Measurements from ENCODE around the gene ZNF423. TPM values are rescaled to one million over a fixed set of nuclear protein-coding genes. Genes with fewer than 3 reads are reported as not detected.

Gene ZNF423
- total RNA-seq, 1 donor from 2014 or later, result 16.7 TPM

DNA sequence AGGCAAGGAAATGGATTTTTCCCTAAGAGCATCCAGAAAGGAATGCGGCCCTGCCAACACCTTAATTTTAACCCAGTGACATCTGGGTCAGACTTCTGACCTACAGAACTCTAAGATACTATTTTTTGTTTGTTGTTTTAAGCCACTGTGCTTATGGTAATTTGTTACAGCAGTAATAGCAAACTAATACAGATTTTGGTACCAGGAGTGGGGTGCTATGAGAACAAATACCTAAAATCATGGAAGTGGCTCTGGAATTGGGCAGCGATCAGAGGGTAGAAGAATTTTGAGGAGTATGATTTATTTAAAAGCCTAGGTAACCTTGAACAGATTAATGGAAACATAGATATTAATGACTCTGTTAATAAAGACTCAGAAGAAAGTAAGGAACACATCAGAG lies 208.2 kb downstream of the ZNF423 start:
- H3K27me3 ChIP-seq (ENCODE audit: control insufficient read depth in 3 of 3, insufficient read depth in 3 of 3, low read length in 3 of 3), result no peaks in the 10 kb centered on the region
- no peak overlapping the region for H3K4me3 ChIP-seq (ENCODE audit: low read length in 3 of 3)

DNA sequence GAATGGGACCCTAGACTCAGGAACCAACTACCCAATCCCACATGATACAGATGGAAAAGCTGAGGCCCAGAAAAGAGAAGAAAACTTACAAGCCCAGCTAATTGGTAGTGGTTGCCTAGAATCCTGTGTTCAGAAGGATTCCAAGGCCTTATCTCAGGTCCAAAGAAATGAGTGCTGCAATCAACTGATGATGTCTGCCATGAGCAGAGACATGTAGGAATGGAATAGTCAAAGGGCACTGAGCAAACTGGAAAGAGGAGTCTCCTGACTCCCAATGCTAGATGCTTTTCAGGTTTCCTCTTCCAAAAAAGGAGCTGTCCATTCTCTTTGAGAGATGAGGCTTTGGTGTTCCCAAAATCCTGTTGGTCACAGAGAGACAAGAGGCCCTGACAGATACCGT lies 210.6 kb downstream of the ZNF423 start:
- Histone ChIP-seq H3K4me3 (ENCODE audit: low read length in 3 of 3) (no peak overlapping the region), H3K36me3 (ENCODE audit: control insufficient read depth in 3 of 3, insufficient read depth in 3 of 3, low read length in 3 of 3) (peaks cover 0 to 3% (median 0%) of the 10 kb centered on the region in 3 donors), H3K27me3 (ENCODE audit: control insufficient read depth in 3 of 3, insufficient read depth in 3 of 3, low read length in 3 of 3) (no peaks in the 10 kb centered on the region), H3K4me1 (ENCODE audit: control insufficient read depth in 3 of 3, insufficient read depth in 3 of 3, low read length in 3 of 3) (peaks cover 8 to 16% (median 10%) of the 10 kb centered on the region in 3 donors), H3K9ac (ENCODE audit: low read depth in 1 of 3, low read length in 3 of 3) (no peak overlapping the region), H3K27ac (ENCODE audit: low read depth, low read length) (no peak overlapping the region), H3K9me3 (ENCODE audit: control insufficient read depth in 3 of 3, low read length in 3 of 3) (peaks cover 0 to 8% (median 0%) of the 10 kb centered on the region in 3 donors)

More for the DNA sequence above, 208.2 kb downstream of the ZNF423 start:
- Histone ChIP-seq H3K9me3 (ENCODE audit: control insufficient read depth in 3 of 3, low read length in 3 of 3) (peaks cover 0 to 8% (median 0%) of the 10 kb centered on the region in 3 donors), H3K27ac (ENCODE audit: low read depth, low read length) (no peak overlapping the region), H3K4me1 (ENCODE audit: control insufficient read depth in 3 of 3, insufficient read depth in 3 of 3, low read length in 3 of 3) (peaks cover 0 to 6% (median 5%) of the 10 kb centered on the region in 3 donors), H3K9ac (ENCODE audit: low read depth in 1 of 3, low read length in 3 of 3) (no peak overlapping the region), H3K36me3 (ENCODE audit: control insufficient read depth in 3 of 3, insufficient read depth in 3 of 3, low read length in 3 of 3) (peaks cover 0 to 3% (median 0%) of the 10 kb centered on the region in 3 donors)

DNA sequence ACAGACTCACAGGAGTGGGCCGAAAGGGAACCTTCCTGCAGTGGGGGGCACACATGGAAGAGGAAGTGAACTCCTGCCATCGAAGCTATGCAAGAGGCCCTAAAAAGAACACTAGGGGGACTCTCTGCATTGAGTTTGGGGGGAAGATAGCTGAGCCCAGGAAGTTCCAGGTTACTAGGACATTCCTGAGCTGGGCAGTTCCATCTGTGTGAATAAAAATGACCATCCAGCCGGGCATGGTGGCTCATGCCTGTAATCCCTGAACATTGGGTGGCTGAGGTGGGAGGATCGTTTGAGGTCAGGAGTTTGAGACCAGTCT lies 211.8 kb downstream of the ZNF423 start:
- Histone ChIP-seq H3K27ac (ENCODE audit: low read depth, low read length) (no peak overlapping the region), H3K36me3 (ENCODE audit: control insufficient read depth in 3 of 3, insufficient read depth in 3 of 3, low read length in 3 of 3) (peaks cover 0 to 3% (median 0%) of the 10 kb centered on the region in 3 donors), H3K4me3 (ENCODE audit: low read length in 3 of 3) (no peak overlapping the region), H3K9ac (ENCODE audit: low read depth in 1 of 3, low read length in 3 of 3) (no peak overlapping the region), H3K9me3 (ENCODE audit: control insufficient read depth in 3 of 3, low read length in 3 of 3) (peaks cover 0 to 8% (median 0%) of the 10 kb centered on the region in 3 donors), H3K4me1 (ENCODE audit: control insufficient read depth in 3 of 3, insufficient read depth in 3 of 3, low read length in 3 of 3) (peaks cover 19 to 27% (median 22%) of the 10 kb centered on the region in 3 donors), H3K27me3 (ENCODE audit: control insufficient read depth in 3 of 3, insufficient read depth in 3 of 3, low read length in 3 of 3) (no peaks in the 10 kb centered on the region)

GRCh38 chr16:49643429-49644144 lies 212.3 kb downstream of the ZNF423 start:
- Histone ChIP-seq H3K9ac (ENCODE audit: low read depth in 1 of 3, low read length in 3 of 3) (no peak overlapping the region), H3K4me3 (ENCODE audit: low read length in 3 of 3) (no peak overlapping the region), H3K27ac (ENCODE audit: low read depth, low read length) (no peak overlapping the region), H3K9me3 (ENCODE audit: control insufficient read depth in 3 of 3, low read length in 3 of 3) (peaks cover 0 to 5% (median 0%) of the 10 kb centered on the region in 3 donors), H3K4me1 (ENCODE audit: control insufficient read depth in 3 of 3, insufficient read depth in 3 of 3, low read length in 3 of 3) (peaks cover 21 to 29% (median 25%) of the 10 kb centered on the region in 3 donors), H3K27me3 (ENCODE audit: control insufficient read depth in 3 of 3, insufficient read depth in 3 of 3, low read length in 3 of 3) (no peaks in the 10 kb centered on the region), H3K36me3 (ENCODE audit: control insufficient read depth in 3 of 3, insufficient read depth in 3 of 3, low read length in 3 of 3) (peaks cover 0 to 4% (median 0%) of the 10 kb centered on the region in 3 donors)

DNA sequence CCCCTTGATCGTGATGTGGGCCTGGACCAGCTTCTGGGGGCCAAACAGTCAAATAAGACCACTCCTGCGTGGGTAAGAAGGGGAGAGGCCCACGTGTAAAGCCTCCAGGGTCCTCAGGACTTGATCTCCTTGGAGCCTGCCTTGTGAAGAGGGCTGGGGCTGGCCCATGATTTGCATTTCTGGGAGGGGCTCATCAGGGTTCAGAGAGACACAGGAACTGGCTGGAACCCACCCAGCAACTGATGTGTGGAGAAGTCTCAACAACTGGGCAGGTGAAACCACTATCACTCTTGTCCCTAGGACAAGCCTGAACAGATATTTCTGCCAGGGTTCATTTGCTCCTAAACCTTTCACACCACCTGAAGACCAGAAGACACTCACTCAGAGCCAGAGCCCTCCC lies 214.7 kb downstream of the ZNF423 start:
- peaks cover 21 to 29% (median 28%) of the 10 kb centered on the region in 3 donors for H3K4me1 ChIP-seq (ENCODE audit: control insufficient read depth in 3 of 3, insufficient read depth in 3 of 3, low read length in 3 of 3)
- H3K36me3 ChIP-seq (ENCODE audit: control insufficient read depth in 3 of 3, insufficient read depth in 3 of 3, low read length in 3 of 3), result peaks cover 18 to 27% (median 21%) of the 10 kb centered on the region in 3 donors
- H3K27me3 ChIP-seq (ENCODE audit: control insufficient read depth in 3 of 3, insufficient read depth in 3 of 3, low read length in 3 of 3), result no peaks in the 10 kb centered on the region
- no peaks in the 10 kb centered on the region for H3K9me3 ChIP-seq (ENCODE audit: control insufficient read depth in 3 of 3, low read length in 3 of 3)
- no peak overlapping the region for H3K4me3 ChIP-seq (ENCODE audit: low read length in 3 of 3)
- H3K27ac ChIP-seq (ENCODE audit: low read depth, low read length), result no peak overlapping the region
- H3K9ac ChIP-seq (ENCODE audit: low read depth in 1 of 3, low read length in 3 of 3), result no peak overlapping the region

- H3K4me1 ChIP-seq (ENCODE audit: control insufficient read depth in 3 of 3, insufficient read depth in 3 of 3, low read length in 3 of 3), result peaks cover 21 to 29% (median 28%) of the 10 kb centered on the region in 3 donors
- no peak overlapping the region for H3K4me3 ChIP-seq (ENCODE audit: low read length in 3 of 3)
- H3K27ac ChIP-seq (ENCODE audit: low read depth, low read length), result no peak overlapping the region
- no peak overlapping the region for H3K9ac ChIP-seq (ENCODE audit: low read depth in 1 of 3, low read length in 3 of 3)
- no peaks in the 10 kb centered on the region for H3K27me3 ChIP-seq (ENCODE audit: control insufficient read depth in 3 of 3, insufficient read depth in 3 of 3, low read length in 3 of 3)
- H3K36me3 ChIP-seq (ENCODE audit: control insufficient read depth in 3 of 3, insufficient read depth in 3 of 3, low read length in 3 of 3), result peaks cover 25 to 34% (median 27%) of the 10 kb centered on the region in 3 donors
- H3K9me3 ChIP-seq (ENCODE audit: control insufficient read depth in 3 of 3, low read length in 3 of 3), result no peaks in the 10 kb centered on the region
Measured at GRCh38 chr16:49640581-49640980, 215.3 kb downstream of the ZNF423 start.

DNA sequence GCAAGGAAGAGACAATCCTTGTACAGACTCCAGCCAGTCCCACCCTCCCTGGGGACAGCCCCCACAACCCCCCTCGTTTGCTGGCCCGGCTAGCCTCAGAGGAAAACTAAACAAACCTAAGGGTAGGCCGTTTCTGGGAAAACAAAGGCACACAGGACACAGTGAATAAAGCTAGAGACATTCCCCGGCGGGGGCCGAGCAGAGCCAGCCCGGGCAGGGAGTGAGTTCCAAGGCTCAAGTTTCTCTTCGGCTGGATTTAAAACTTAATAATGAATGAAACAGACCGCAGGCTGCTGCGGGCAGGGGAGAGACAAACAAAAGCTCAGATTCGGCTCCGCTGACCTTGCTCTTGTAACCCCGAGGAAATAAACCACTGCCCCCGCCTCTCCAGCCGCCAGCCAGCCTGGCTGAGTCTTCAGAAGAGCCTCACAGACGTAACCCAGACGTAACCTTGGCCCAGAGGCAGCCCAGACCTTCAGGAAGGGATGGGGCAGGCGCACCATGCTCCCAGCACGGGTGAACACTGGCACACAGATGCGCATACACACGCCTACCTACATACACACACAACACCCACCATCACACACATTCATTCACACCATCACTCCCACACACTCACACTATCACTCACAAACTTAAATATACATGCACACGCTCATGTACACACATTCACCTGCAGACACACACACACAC lies 216.0 kb downstream of the ZNF423 start:
- Histone ChIP-seq H3K4me1 (ENCODE audit: control insufficient read depth in 3 of 3, insufficient read depth in 3 of 3, low read length in 3 of 3) (peaks cover 21 to 29% (median 28%) of the 10 kb centered on the region in 3 donors), H3K4me3 (ENCODE audit: low read length in 3 of 3) (peak overlapping the region in 2 of 3 donors; percentile 40 to 45)

GRCh38 chr16:49638673-49639610 lies 217.0 kb downstream of the ZNF423 start:
- Histone ChIP-seq H3K27me3 (ENCODE audit: control insufficient read depth in 3 of 3, insufficient read depth in 3 of 3, low read length in 3 of 3) (no peaks in the 10 kb centered on the region), H3K36me3 (ENCODE audit: control insufficient read depth in 3 of 3, insufficient read depth in 3 of 3, low read length in 3 of 3) (peaks cover 34 to 42% (median 37%) of the 10 kb centered on the region in 3 donors), H3K27ac (ENCODE audit: low read depth, low read length) (peak overlapping the region; percentile 59), H3K4me1 (ENCODE audit: control insufficient read depth in 3 of 3, insufficient read depth in 3 of 3, low read length in 3 of 3) (peaks cover 21 to 28% (median 26%) of the 10 kb centered on the region in 3 donors), H3K4me3 (ENCODE audit: low read length in 3 of 3) (no peak overlapping the region), H3K9me3 (ENCODE audit: control insufficient read depth in 3 of 3, low read length in 3 of 3) (no peaks in the 10 kb centered on the region), H3K9ac (ENCODE audit: low read depth in 1 of 3, low read length in 3 of 3) (peak overlapping the region in 1 of 3 donors; percentile 68)

More for the DNA sequence above, 216.0 kb downstream of the ZNF423 start:
- H3K9ac ChIP-seq (ENCODE audit: low read depth in 1 of 3, low read length in 3 of 3), result peak overlapping the region in 2 of 3 donors; percentile 45 to 68
- H3K27ac ChIP-seq (ENCODE audit: low read depth, low read length), result peak overlapping the region; percentile 59
- H3K27me3 ChIP-seq (ENCODE audit: control insufficient read depth in 3 of 3, insufficient read depth in 3 of 3, low read length in 3 of 3), result no peaks in the 10 kb centered on the region
- H3K36me3 ChIP-seq (ENCODE audit: control insufficient read depth in 3 of 3, insufficient read depth in 3 of 3, low read length in 3 of 3), result peaks cover 32 to 38% (median 34%) of the 10 kb centered on the region in 3 donors
- H3K9me3 ChIP-seq (ENCODE audit: control insufficient read depth in 3 of 3, low read length in 3 of 3), result no peaks in the 10 kb centered on the region

GRCh38 chr16:49637933-49638672 lies 217.8 kb downstream of the ZNF423 start:
- Histone ChIP-seq H3K9ac (ENCODE audit: low read depth in 1 of 3, low read length in 3 of 3) (no peak overlapping the region), H3K27me3 (ENCODE audit: control insufficient read depth in 3 of 3, insufficient read depth in 3 of 3, low read length in 3 of 3) (no peaks in the 10 kb centered on the region), H3K27ac (ENCODE audit: low read depth, low read length) (no peak overlapping the region), H3K9me3 (ENCODE audit: control insufficient read depth in 3 of 3, low read length in 3 of 3) (no peaks in the 10 kb centered on the region), H3K4me1 (ENCODE audit: control insufficient read depth in 3 of 3, insufficient read depth in 3 of 3, low read length in 3 of 3) (peaks cover 21 to 29% (median 23%) of the 10 kb centered on the region in 3 donors), H3K36me3 (ENCODE audit: control insufficient read depth in 3 of 3, insufficient read depth in 3 of 3, low read length in 3 of 3) (peaks cover 34 to 42% (median 37%) of the 10 kb centered on the region in 3 donors), H3K4me3 (ENCODE audit: low read length in 3 of 3) (no peak overlapping the region)
